Gastrocnemius medialis (tissue), 4 donors: Measurements from ENCODE around the gene SLC45A1. TPM values are rescaled to one million over a fixed set of nuclear protein-coding genes. Genes with fewer than 3 reads are reported as not detected.

Source experiments
- ATAC-seq, 2 donors: fragments of 150-250 bp; one replicate each; pipeline ENCODE4 v1.9.1; 2016
- DNase-seq, 2 donors: peaks; one replicate each; pipeline ENCODE4 v3.0.0-alpha.2; 2019
- H3K27ac ChIP-seq, 4 donors: fragments of 200-600 bp; sonication (generic); 1 replicate in 1 of 4; 2 replicates in 3 of 4; pipeline ENCODE4 v1.5.1; 2016 to 2018; ENCODE audit warnings: mild to moderate bottlenecking in 2 of 4, moderate library complexity in 1 of 4
- H3K27me3 ChIP-seq, 3 donors: fragments of 200-600 bp; sonication (generic) in 2 of 3; 1 replicate in 1 of 3; 2 replicates in 2 of 3; pipeline versions ENCODE4 v1.5.1 to v1.6.0; 2016 to 2019; ENCODE audit warnings: mild to moderate bottlenecking in 1 of 3, moderate library complexity in 1 of 3
- H3K36me3 ChIP-seq, 2 donors: fragments of 200-600 bp; sonication (generic) in 1 of 2; one replicate each; pipeline ENCODE4 v1.5.1; 2017 to 2018
- H3K4me1 ChIP-seq, 2 donors: fragments of 200-600 bp; sonication (generic) in 1 of 2; one replicate each; pipeline ENCODE4 v1.5.1; 2016 to 2017; ENCODE audit warnings: mild to moderate bottlenecking in 2 of 2
- H3K4me3 ChIP-seq, 4 donors: fragments of 200-600 bp; sonication (generic) in 3 of 4; 1 replicate in 1 of 4; 2 replicates in 3 of 4; pipeline ENCODE4 v1.5.1; 2016 to 2019; ENCODE audit warnings: mild to moderate bottlenecking in 2 of 4
- H3K9me3 ChIP-seq, 3 donors: fragments of 200-600 bp; sonication (generic) in 2 of 3; 1 replicate in 1 of 3; 2 replicates in 2 of 3; pipeline ENCODE4 v1.5.1; 2016 to 2019
- CTCF ChIP-seq, 5 experiments: fragments of 450-650 bp in 3 of 5; fragments of 200-600 bp in 2 of 5; sonication (generic) in 2 of 5; IDR thresholded peaks in 4 of 5; conservative IDR thresholded peaks in 1 of 5; 1 replicate in 4 of 5; 2 replicates in 1 of 5; pipeline ENCODE4 v1.5.1; 2016 to 2019; ENCODE audit warnings: antibody characterized with exemption in 5 of 5, mild to moderate bottlenecking in 3 of 5, moderate library complexity in 3 of 5
- POLR2A ChIP-seq, 2 donors: fragments of 450-650 bp; IDR thresholded peaks; one replicate each; pipeline ENCODE4 v1.6.1; 2017; ENCODE audit warnings: antibody characterized with exemption in 2 of 2, mild to moderate bottlenecking in 2 of 2, moderate library complexity in 2 of 2
- in situ Hi-C, 4 donors: fragments of 200-750 bp; cut with MboI; loops; one replicate each; pipeline versions ENCODE4 v1.15.0 to v1.8.0; 2017; ENCODE audit warnings: low sequenced_read_pairs in 4 of 4
- intact Hi-C: fragments of 100-400 bp; cut with DNase I; formaldehyde crosslinking; loops from one replicate; pipeline ENCODE4 v1.15.1; 2023; ENCODE audit warnings: low total_unique reads
- total RNA-seq, 4 donors: library from RNA; depleted of rRNA; stranded (reverse); fragments of >200 nt; gene quantifications; one replicate each; pipeline versions ENCODE4 v1.1.0 to v1.2.3, GENCODE V29; 2016

The SLC45A1 gene
- total RNA-seq, 4 donors from 2014 or later, result 0.56 to 2.9 (median 0.68) TPM

- Histone ChIP-seq H3K9me3 (no peaks in the 10 kb centered on the region), H3K27me3 (no peaks in the 10 kb centered on the region), H3K36me3 (peaks cover 11 to 98% of the 10 kb centered on the region in 2 donors), H3K27ac (peak overlapping the region; percentile 39 to 95 (median 74)), H3K4me1 (peaks cover 38 to 39% of the 10 kb centered on the region in 2 donors), H3K4me3 (no peak overlapping the region)
- DNase-seq (no peak), ATAC-seq (no peak)
- intact Hi-C loops (no loop called here), in situ Hi-C loops (no loop called here)
- TF ChIP-seq CTCF (IDR thresholded peaks at IDR 0.05 in 4 of 5, conservative IDR thresholded peaks at IDR 0.05 in 1 of 5) (no peak), POLR2A (IDR thresholded peaks at IDR 0.05) (no peak)
These were observed 41.9 kb downstream of the SLC45A1 start for GRCh38 chr1:8359617-8360481.

- H3K27ac ChIP-seq, result peak overlapping the region; percentile 9 to 95 (median 84)
- intact Hi-C loops (no loop called here), in situ Hi-C loops (no loop called here)
- peaks cover 11 to 94% of the 10 kb centered on the region in 2 donors for H3K36me3 ChIP-seq
- H3K9me3 ChIP-seq, result no peaks in the 10 kb centered on the region
- DNase-seq (no peak), ATAC-seq (no peak)
- no peak overlapping the region for H3K4me3 ChIP-seq
- TF ChIP-seq CTCF (IDR thresholded peaks at IDR 0.05 in 4 of 5, conservative IDR thresholded peaks at IDR 0.05 in 1 of 5), result no peak
- no peak for TF ChIP-seq POLR2A (IDR thresholded peaks at IDR 0.05)
- H3K4me1 ChIP-seq, result peaks cover 46 to 47% of the 10 kb centered on the region in 2 donors
- no peaks in the 10 kb centered on the region for H3K27me3 ChIP-seq
These were observed 42.7 kb downstream of the SLC45A1 start for GRCh38 chr1:8360493-8361197.

GRCh38 chr1:8361198-8361849 is 43.4 kb downstream of the SLC45A1 start:
- H3K27me3 ChIP-seq, result no peaks in the 10 kb centered on the region

GRCh38 chr1:8362701-8363101 is 44.8 kb downstream of the SLC45A1 start:
- in situ Hi-C loops (no loop called here), intact Hi-C loops (no loop called here)
- no peaks in the 10 kb centered on the region for H3K27me3 ChIP-seq
- DNase-seq, result no peak
- ATAC-seq, result peak in 1 of 2 donors; percentile 23
- H3K36me3 ChIP-seq, result peaks cover 10 to 73% of the 10 kb centered on the region in 2 donors
- no peaks in the 10 kb centered on the region for H3K9me3 ChIP-seq
- peak overlapping the region; percentile 90 to 95 (median 93) for H3K27ac ChIP-seq
- no peak overlapping the region for H3K4me3 ChIP-seq
- TF ChIP-seq POLR2A (IDR thresholded peaks at IDR 0.05), result no peak
- TF ChIP-seq CTCF (IDR thresholded peaks at IDR 0.05 in 4 of 5, conservative IDR thresholded peaks at IDR 0.05 in 1 of 5), result no peak
- peaks cover 50 to 61% of the 10 kb centered on the region in 2 donors for H3K4me1 ChIP-seq

More at GRCh38 chr1:8361198-8361849, 43.4 kb downstream of the SLC45A1 start:
- Histone ChIP-seq H3K36me3 (peaks cover 11 to 87% of the 10 kb centered on the region in 2 donors), H3K4me3 (no peak overlapping the region), H3K27ac (peak overlapping the region; percentile 3 to 95 (median 52)), H3K4me1 (peaks cover 46 to 53% of the 10 kb centered on the region in 2 donors), H3K9me3 (no peaks in the 10 kb centered on the region)
- in situ Hi-C loops, result no loop called here
- TF ChIP-seq CTCF (IDR thresholded peaks at IDR 0.05 in 4 of 5, conservative IDR thresholded peaks at IDR 0.05 in 1 of 5), result no peak
- no peak for TF ChIP-seq POLR2A (IDR thresholded peaks at IDR 0.05)
- intact Hi-C loops, result no loop called here
- DNase-seq (no peak), ATAC-seq (no peak)
